Stimulated activated CD4-positive, alpha-beta T cell treated with anti-CD3 and anti-CD28 coated beads, Interleukin-4, amount 100 ng/mL, for 48 hours (primary cell): Measurements from ENCODE around the gene AK1.

ENCODE experiments used
- DNase-seq, 2 donors: peaks; one replicate each; pipeline ENCODE4 v3.0.0-alpha.2; 2020; ENCODE audit warnings: low read depth in 2 of 2

Gene AK1

GRCh38 chr9:127909839-127910273 lies 32.4 kb upstream of the AK1 start:
- DNase-seq, result no peak

GRCh38 chr9:127908660-127908926 lies 31.1 kb upstream of the AK1 start:
- DNase-seq, result no peak

- DNase-seq, result no peak
These were observed 30.6 kb upstream of the AK1 start for GRCh38 chr9:127907867-127908659.

GRCh38 chr9:127905788-127906191 lies 28.3 kb upstream of the AK1 start:
- no peak for DNase-seq

GRCh38 chr9:127905004-127905728 lies 27.7 kb upstream of the AK1 start:
- no peak for DNase-seq

- DNase-seq, result no peak
These were observed 27.1 kb upstream of the AK1 start for GRCh38 chr9:127904561-127905003.

- DNase-seq, result peak; percentile 79 to 86
These were observed 26.3 kb upstream of the AK1 start for GRCh38 chr9:127903557-127904475.

- peak; percentile 67 to 69 for DNase-seq
These were observed 21.9 kb upstream of the AK1 start, which contains the start of gene ST6GALNAC6 for GRCh38 chr9:127899128-127899943. Gene ST6GALNAC6 (minus strand): TSS chr9:127899603. CDS start chr9:127897981, 1,622 bp downstream.

- DNase-seq, result no peak
These were observed 21.1 kb upstream of the AK1 start for GRCh38 chr9:127898433-127899127.

- no peak for DNase-seq
These were observed 19.8 kb upstream of the AK1 start for GRCh38 chr9:127897193-127897692.

- no peak for DNase-seq
These were observed 19.1 kb upstream of the AK1 start for GRCh38 chr9:127896395-127897192.

- DNase-seq, result no peak
These were observed 18.3 kb upstream of the AK1 start for GRCh38 chr9:127895811-127896210.

GRCh38 chr9:127893392-127893791 lies 15.9 kb upstream of the AK1 start:
- DNase-seq, result no peak

- DNase-seq, result no peak
These were observed 15.4 kb upstream of the AK1 start for GRCh38 chr9:127892831-127893230.

- no peak for DNase-seq
These were observed 12.6 kb upstream of the AK1 start for GRCh38 chr9:127890053-127890452.

GRCh38 chr9:127887792-127888191 lies 10.3 kb upstream of the AK1 start:
- no peak for DNase-seq

GRCh38 chr9:127886401-127886972 lies 9.0 kb upstream of the AK1 start:
- DNase-seq, result no peak

- DNase-seq, result no peak
These were observed 8.2 kb upstream of the AK1 start for GRCh38 chr9:127885508-127886281.
